Measurements from ENCODE around the gene PUSL1.
A peak's percentile ranks its signal among the peaks of the same experiment; 100 is the strongest.

The PUSL1 gene

GRCh38 chr1:1262758-1263157 is 45.6 kb upstream of the PUSL1 start:
- H3K4me3 ChIP-seq (ENCODE audit: control insufficient read depth, low read depth, low read length) = no peak overlapping the region
- DNase-seq (ENCODE audit: low read depth) = no peak
- TF ChIP-seq CTCF (IDR thresholded peaks at IDR 0.05; ENCODE audit: control insufficient read depth, insufficient read depth, low read depth, low read length, missing control alignments) = no peak

GRCh38 chr1:1264026-1264425 is 44.4 kb upstream of the PUSL1 start:
- no peak for TF ChIP-seq CTCF (IDR thresholded peaks at IDR 0.05; ENCODE audit: control insufficient read depth, insufficient read depth, low read depth, low read length, missing control alignments)
- H3K4me3 ChIP-seq (ENCODE audit: control insufficient read depth, low read depth, low read length) = no peak overlapping the region
- no peak for DNase-seq (ENCODE audit: low read depth)

GRCh38 chr1:1264868-1265272 is 43.5 kb upstream of the PUSL1 start:
- TF ChIP-seq CTCF (IDR thresholded peaks at IDR 0.05; ENCODE audit: control insufficient read depth, insufficient read depth, low read depth, low read length, missing control alignments) = peak; percentile 65
- no peak overlapping the region for H3K4me3 ChIP-seq (ENCODE audit: control insufficient read depth, low read depth, low read length)
- DNase-seq (ENCODE audit: low read depth) = peak; percentile 93

DNA sequence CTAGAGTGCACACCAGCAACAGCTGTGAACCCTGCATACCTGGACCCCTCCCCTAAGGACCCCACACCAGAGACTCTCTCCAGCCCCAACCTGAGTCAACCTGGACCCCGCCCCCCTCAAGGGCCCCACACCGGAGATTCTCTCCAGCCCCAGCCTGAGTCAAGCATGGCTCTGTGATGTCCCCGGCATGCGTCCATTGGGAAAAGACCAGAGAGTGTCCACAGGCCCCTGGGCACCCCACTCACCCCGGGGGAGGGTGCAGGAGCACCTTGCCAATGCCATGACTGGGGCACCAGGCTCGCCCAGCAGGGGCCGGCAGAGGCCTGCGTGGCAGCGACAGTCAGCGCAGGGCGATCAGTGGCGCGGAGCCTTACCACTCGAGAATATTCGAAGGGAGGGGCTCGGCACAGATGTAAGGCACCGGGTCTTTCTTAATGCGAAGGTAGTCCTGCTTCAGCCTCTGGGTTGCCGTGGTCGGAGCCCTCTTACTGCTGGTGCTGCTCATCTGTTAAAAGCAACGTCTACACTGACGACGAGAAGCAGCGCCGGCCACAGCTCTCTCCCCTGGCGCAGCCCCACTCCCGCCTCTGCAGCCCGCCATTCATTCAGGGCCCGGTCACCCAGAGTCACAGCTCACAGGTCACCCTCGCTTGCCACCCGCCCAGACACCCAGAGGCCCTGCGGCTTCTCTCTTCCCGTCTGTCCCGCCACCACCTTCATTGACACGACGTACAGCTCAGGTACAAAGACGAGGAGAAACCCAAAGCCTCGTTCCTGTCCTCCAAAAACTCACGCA is 40.7 kb upstream of the PUSL1 start:
- TF ChIP-seq CTCF (IDR thresholded peaks at IDR 0.05; ENCODE audit: control insufficient read depth, insufficient read depth, low read depth, low read length, missing control alignments) = no peak
- DNase-seq (ENCODE audit: low read depth) = no peak

GRCh38 chr1:1268284-1268682 is 40.1 kb upstream of the PUSL1 start:
- no peak for DNase-seq (ENCODE audit: low read depth)
- H3K4me3 ChIP-seq (ENCODE audit: control insufficient read depth, low read depth, low read length) = no peak overlapping the region
- no peak for TF ChIP-seq CTCF (IDR thresholded peaks at IDR 0.05; ENCODE audit: control insufficient read depth, insufficient read depth, low read depth, low read length, missing control alignments)

More for the DNA sequence above, 40.7 kb upstream of the PUSL1 start:
- no peak overlapping the region for H3K4me3 ChIP-seq (ENCODE audit: control insufficient read depth, low read depth, low read length)

GRCh38 chr1:1270813-1271212 is 37.6 kb upstream of the PUSL1 start:
- no peak for DNase-seq (ENCODE audit: low read depth)
- no peak for TF ChIP-seq CTCF (IDR thresholded peaks at IDR 0.05; ENCODE audit: control insufficient read depth, insufficient read depth, low read depth, low read length, missing control alignments)
- H3K4me3 ChIP-seq (ENCODE audit: control insufficient read depth, low read depth, low read length) = no peak overlapping the region
